ENCODE results near the gene RAB7A. TPM values are rescaled to one million over a fixed set of nuclear protein-coding genes. Genes with fewer than 3 reads are reported as not detected.
"Not testable (repeated sequence)": the region's sequence is repeated elsewhere in the genome, so short reads cannot be mapped to it uniquely, and the experiment has no call there.

The RAB7A gene
- total RNA-seq, 4 donors from 2014 or later: 70.7 to 109 (median 92.3) TPM

GRCh38 chr3:128712848-128713247 lies 13.1 kb upstream of the RAB7A start:
- Histone ChIP-seq H3K27ac (no peak overlapping the region), H3K4me1 (peaks cover 6 to 39% (median 6%) of the 10 kb centered on the region in 3 donors), H3K27me3 (no peaks in the 10 kb centered on the region), H3K4me3 (no peak overlapping the region), H3K9me3 (no peaks in the 10 kb centered on the region), H3K36me3 (no peaks in the 10 kb centered on the region)
- TF ChIP-seq POLR2A (IDR thresholded peaks at IDR 0.05) (no peak), CTCF (IDR thresholded peaks at IDR 0.05) (no peak)
- intact Hi-C loops (cut with DNase I): no loop called here
- no peak for DNase-seq
- WGBS, 2 donors: 72 to 100% methylated on average over 1 to 4 of the region's 4 CpGs

- TF ChIP-seq CTCF (IDR thresholded peaks at IDR 0.05) (no peak), POLR2A (IDR thresholded peaks at IDR 0.05) (no peak)
- peaks cover 5 to 26% (median 6%) of the 10 kb centered on the region in 3 donors for H3K4me1 ChIP-seq
- no peaks in the 10 kb centered on the region for H3K36me3 ChIP-seq
- H3K4me3 ChIP-seq: no peak overlapping the region
- WGBS, 2 donors: 73 to 78% methylated on average over 3 of the region's 3 CpGs
- peaks cover 0 to 5% (median 0%) of the 10 kb centered on the region in 4 donors for H3K27me3 ChIP-seq
- intact Hi-C loops (cut with DNase I): no loop called here
- no peak for DNase-seq
- H3K9me3 ChIP-seq: no peaks in the 10 kb centered on the region
- H3K27ac ChIP-seq: no peak overlapping the region
These were observed 11.0 kb upstream of the RAB7A start for GRCh38 chr3:128714887-128715491.

- DNase-seq; intact Hi-C loops (cut with DNase I); H3K9me3 ChIP-seq; H3K27ac ChIP-seq; H3K36me3 ChIP-seq; H3K4me3 ChIP-seq; H3K4me1 ChIP-seq: not testable (repeated sequence)
- peaks cover 0 to 18% (median 0%) of the 10 kb centered on the region in 4 donors for H3K27me3 ChIP-seq
- 70 to 72% methylated on average over 7 of the region's 7 CpGs for WGBS, 2 donors
These were observed 7.1 kb upstream of the RAB7A start for GRCh38 chr3:128718892-128719291.

- intact Hi-C loops (cut with DNase I): no loop called here
These were observed 5.1 kb upstream of the RAB7A start for GRCh38 chr3:128720891-128721290.

GRCh38 chr3:128723477-128723876 lies 2.5 kb upstream of the RAB7A start:
- WGBS, 2 donors: 85 to 93% methylated on average over 4 to 6 of the region's 6 CpGs
- H3K9me3 ChIP-seq: no peaks in the 10 kb centered on the region
- H3K36me3 ChIP-seq: no peaks in the 10 kb centered on the region
- H3K27me3 ChIP-seq: peaks cover 0 to 18% (median 0%) of the 10 kb centered on the region in 4 donors
- H3K4me1 ChIP-seq: peaks cover 9 to 27% (median 11%) of the 10 kb centered on the region in 3 donors
- no peak for DNase-seq
- TF ChIP-seq POLR2A (IDR thresholded peaks at IDR 0.05) (no peak), CTCF (IDR thresholded peaks at IDR 0.05) (no peak)
- intact Hi-C loops (cut with DNase I): no loop called here
- no peak overlapping the region for H3K4me3 ChIP-seq
- no peak overlapping the region for H3K27ac ChIP-seq

More at GRCh38 chr3:128720891-128721290, 5.1 kb upstream of the RAB7A start:
- 61 to 64% methylated on average over 7 to 10 of the region's 10 CpGs for WGBS, 2 donors
- Histone ChIP-seq H3K4me3 (no peak overlapping the region), H3K27me3 (peaks cover 0 to 18% (median 0%) of the 10 kb centered on the region in 4 donors), H3K4me1 (peaks cover 0 to 10% (median 0%) of the 10 kb centered on the region in 3 donors), H3K36me3 (no peaks in the 10 kb centered on the region), H3K9me3 (no peaks in the 10 kb centered on the region), H3K27ac (no peak overlapping the region)
- TF ChIP-seq CTCF (IDR thresholded peaks at IDR 0.05) (no peak), POLR2A (IDR thresholded peaks at IDR 0.05) (no peak)
- DNase-seq: no peak
